GM08714 (cell line): Measurements from ENCODE around the gene TJP2.
A peak's percentile ranks its signal among the peaks of the same experiment; 100 is the strongest.

Source experiments
- H3K4me3 ChIP-seq: fragments of 200-500 bp; sonication (Bioruptor generic); 2 replicates; pipeline ENCODE4 v1.5.1; 2014; ENCODE audit warnings: mild to moderate bottlenecking, low read length, inconsistent platforms
- ZNF274 ChIP-seq: IDR thresholded peaks from 2 replicates; pipeline ENCODE4 v1.6.1; 2012; ENCODE audit warnings: mild to moderate bottlenecking, low read depth, low read length

Gene TJP2

GRCh38 chr9:69173891-69174615, at the start of gene TJP2:
TJP2 (plus strand) TSS chr9:69174277; CDS start chr9:69174373, 96 bp downstream.
- no peak for TF ChIP-seq ZNF274
- H3K4me3 ChIP-seq, result peak within 1 kb of the TSS; percentile 93

DNA sequence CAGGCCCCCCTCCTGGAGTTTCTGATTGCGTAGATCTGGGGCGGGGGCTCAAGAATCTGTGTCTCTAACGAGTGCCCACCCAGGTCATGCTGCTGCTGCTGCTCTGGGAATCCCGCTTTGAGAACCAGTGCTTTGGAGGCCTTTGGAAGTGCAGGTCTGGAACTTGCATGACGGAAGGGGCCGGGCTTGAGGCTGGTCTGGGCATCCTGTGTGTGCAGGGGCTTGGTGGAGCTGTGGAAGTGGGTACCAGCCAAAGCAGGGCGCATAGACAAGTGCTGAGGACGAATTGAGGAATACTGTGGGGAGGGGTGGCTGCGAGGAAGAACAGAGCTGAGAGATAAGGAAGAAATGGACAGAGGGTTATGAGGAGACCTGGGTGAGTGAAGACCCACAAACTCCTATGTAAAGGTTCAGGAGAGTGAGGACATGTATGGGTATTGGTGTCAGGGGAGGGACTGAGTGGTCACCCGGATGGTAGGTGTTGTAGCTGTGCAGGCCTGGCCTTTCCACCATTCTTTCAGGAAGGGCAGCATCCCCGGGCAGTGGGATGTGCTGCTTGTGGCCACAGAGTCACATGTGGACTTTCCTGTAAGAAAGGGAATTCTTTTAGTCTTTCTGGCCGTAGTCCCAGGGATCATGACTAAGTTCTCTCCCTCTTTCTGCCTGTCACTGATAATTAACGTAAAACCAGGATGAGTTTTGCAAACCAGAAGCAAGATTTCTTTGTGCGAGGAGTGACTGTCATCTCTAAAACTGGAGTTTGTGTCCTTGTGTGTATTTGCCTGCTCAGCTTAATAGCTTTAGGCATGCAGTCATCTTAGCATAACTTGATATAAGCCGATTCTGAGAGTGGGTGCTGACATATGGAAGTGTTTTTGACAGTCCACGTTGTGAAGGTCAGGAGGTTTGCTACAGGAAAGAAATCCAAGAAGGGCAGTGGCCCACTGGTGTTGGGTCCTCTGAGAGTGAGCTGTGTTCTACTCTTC, 43.3 kb upstream of the TJP2 start:
- TF ChIP-seq ZNF274, result no peak
- H3K4me3 ChIP-seq, result no peak overlapping the region

- no peak for TF ChIP-seq ZNF274
- H3K4me3 ChIP-seq, result no peak overlapping the region
Measured at GRCh38 chr9:69131682-69132081, 42.4 kb upstream of the TJP2 start.

DNA sequence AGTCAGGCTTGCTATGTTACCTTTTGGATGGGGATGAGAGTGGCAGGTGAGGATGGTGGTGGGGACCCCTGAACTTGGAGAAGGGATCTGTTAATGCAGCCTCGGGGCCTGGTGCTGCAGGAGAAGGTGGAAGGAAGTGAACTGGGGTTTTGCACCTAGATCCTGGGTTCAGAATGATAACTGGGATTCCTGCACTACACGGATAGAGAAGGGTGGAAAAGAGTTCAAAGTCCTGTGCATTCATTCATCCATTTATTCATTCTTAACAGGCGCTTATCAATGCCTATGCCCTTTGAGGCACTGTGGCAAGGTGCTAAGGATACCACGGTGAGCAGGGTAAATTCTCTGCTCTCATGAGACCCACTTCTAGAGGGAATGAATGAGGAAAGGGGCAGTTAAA, 41.7 kb upstream of the TJP2 start:
- no peak for TF ChIP-seq ZNF274
- H3K4me3 ChIP-seq, result no peak overlapping the region

DNA sequence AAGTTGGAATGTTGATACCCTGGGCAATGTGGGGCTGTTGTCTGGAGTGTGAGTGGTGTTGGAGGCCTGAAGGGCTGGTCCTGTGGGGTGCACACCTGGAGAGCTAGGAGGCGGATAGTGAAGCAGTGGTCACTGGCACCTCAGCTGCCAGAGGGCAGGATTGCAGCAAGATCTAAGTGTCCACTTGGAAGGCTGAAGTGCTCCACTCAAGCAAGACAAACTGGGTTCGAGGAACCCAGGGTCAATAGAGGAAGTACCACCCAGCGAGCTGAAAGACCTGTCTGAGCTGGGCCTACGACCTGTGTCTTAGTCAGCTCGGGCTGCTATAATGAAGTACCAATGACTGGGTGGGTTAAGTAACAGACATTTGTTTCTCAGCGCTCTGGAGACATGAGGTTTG, 39.7 kb upstream of the TJP2 start:
- TF ChIP-seq ZNF274, result no peak
- H3K4me3 ChIP-seq, result no peak overlapping the region

DNA sequence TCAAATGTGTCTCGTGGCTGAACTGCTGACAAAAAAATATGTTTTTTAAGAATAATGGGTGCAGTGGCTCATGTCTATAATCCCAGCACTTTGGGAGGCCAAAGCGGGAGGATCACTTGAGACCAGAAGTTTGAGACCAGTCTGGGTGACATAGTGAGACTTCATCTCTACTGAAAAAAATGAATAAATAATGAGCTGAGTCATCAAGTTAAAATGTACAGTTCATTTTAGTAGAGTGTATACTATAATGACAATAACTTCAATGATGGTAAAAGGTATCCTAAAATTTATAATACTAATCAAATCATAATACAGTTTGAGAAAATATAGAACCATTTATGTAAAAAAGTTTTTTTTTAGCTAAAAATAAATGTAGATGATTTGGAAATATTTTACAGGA, 37.9 kb upstream of the TJP2 start:
- H3K4me3 ChIP-seq, result no peak overlapping the region
- TF ChIP-seq ZNF274, result no peak

GRCh38 chr9:69136779-69137178, 37.3 kb upstream of the TJP2 start:
- no peak overlapping the region for H3K4me3 ChIP-seq
- no peak for TF ChIP-seq ZNF274

- no peak for TF ChIP-seq ZNF274
- no peak overlapping the region for H3K4me3 ChIP-seq
Measured at GRCh38 chr9:69137311-69137710, 36.8 kb upstream of the TJP2 start.

DNA sequence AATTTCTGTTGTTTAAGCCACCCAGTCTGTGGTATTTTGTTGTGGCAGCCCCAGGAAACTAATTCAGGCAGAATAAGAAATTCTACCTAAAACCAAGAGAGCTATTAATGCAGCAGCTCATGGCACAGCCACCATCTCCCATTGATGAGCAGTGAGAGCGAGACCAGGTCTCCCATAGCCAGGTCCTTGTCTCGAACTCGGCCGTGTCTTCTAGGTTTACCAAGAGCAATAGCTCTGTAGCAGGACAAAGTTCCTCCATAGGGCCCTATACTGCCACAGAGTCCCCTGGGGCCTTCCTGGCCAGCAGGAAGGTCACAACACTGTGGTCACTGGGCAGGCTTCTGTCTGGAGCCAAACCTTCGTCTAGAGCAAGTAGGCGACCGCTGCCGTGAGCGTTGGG, 34.5 kb upstream of the TJP2 start:
- no peak for TF ChIP-seq ZNF274
- H3K4me3 ChIP-seq, result no peak overlapping the region

DNA sequence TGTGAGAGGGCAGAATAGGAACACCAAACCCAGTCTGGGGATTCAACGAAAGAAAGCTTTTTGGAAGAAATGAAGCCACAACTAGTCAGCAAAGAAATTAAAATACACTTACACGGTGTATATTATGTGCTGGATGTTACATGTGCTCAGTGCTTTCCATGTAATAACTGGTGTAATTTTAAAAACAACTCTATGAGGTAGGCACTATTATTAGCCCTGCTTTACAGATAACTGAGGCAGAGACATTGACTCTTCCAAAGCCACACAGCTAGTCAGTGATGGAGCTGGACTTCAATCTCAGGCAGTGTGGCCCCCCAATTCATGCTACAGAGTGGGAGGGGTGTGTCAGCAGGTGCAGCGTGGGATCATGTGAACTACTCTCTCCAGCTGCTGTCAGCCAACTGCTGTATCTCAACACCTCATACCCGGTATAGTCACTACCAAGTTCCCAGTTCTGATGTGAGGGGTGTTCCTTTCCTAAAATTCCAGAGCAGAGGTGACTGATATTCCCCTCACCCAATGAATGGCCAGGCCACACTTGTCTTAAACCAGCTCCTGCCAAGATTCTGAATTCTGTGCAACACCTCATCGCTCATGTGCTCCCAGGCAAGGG, 33.8 kb upstream of the TJP2 start:
- no peak for TF ChIP-seq ZNF274
- no peak overlapping the region for H3K4me3 ChIP-seq

- no peak for TF ChIP-seq ZNF274
- no peak overlapping the region for H3K4me3 ChIP-seq
Measured at GRCh38 chr9:69141851-69142250, 32.2 kb upstream of the TJP2 start.

DNA sequence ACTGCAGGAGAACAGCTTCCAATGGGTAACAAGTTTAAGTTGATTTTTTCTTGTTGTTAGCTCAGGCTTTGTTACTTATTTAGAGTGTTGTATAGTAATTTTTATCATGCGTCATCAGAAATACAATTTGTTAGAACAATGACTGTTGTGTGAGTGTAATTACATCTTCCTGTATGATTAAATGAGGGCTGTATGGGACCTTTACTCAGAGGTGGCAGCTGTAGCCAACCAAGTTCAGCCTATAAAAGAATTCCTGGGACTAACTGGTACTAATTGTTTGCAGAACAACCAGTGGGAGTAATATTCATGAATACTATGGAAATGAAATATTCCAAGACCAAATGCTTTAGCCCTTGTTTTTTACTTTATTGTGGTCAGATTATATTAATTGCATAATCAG, 30.8 kb upstream of the TJP2 start:
- TF ChIP-seq ZNF274, result no peak
- no peak overlapping the region for H3K4me3 ChIP-seq

DNA sequence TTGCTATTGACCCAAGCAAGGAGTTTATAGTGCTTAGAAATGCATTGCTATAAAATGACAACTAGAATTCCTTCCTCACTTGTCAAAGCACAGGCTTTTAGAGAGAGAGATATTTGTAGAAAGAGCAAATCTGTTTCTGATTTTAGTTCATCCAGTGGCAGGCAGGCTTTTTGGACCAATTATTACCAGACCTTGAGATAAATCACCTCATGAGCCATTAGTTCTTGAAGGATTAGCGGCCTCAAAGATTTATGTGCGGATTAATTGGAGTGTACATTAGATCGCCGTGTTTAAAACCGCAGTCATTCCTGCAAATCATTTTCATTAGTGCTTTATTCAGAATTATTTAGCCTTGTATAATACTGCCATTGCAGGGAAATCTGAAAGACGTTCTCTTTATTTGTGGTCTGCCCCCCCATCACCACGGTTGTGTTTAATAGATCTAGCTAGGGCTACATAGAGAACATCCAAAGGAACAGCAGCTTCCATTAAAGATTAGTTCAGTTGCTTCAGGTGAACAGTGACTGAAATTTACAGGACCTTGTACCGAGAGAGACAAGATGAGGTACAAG, 28.8 kb upstream of the TJP2 start:
- no peak overlapping the region for H3K4me3 ChIP-seq

More for the DNA sequence above, 28.8 kb upstream of the TJP2 start:
- no peak for TF ChIP-seq ZNF274
